GM21825 (cell line): ENCODE results near the gene TMEM269.

Experiments
- ATAC-seq: cut with Tn5 transposase; IDR thresholded peaks from one replicate; pipeline ENCODE4 v1.9.1; 2021; ENCODE audit warnings: mild to moderate bottlenecking, moderate library complexity; ENCODE audit not compliant: unreplicated experiment

TMEM269 gene, protein sequence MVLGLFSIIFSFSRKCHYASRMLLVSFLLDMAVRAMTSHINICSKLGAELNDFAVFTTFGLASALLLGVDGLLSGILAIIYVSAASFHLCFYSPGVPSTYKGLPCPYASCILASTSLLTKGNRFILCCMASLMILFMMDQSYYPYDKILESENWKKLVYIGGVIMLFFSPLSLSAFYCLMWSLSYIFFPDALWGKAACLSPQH

DNA sequence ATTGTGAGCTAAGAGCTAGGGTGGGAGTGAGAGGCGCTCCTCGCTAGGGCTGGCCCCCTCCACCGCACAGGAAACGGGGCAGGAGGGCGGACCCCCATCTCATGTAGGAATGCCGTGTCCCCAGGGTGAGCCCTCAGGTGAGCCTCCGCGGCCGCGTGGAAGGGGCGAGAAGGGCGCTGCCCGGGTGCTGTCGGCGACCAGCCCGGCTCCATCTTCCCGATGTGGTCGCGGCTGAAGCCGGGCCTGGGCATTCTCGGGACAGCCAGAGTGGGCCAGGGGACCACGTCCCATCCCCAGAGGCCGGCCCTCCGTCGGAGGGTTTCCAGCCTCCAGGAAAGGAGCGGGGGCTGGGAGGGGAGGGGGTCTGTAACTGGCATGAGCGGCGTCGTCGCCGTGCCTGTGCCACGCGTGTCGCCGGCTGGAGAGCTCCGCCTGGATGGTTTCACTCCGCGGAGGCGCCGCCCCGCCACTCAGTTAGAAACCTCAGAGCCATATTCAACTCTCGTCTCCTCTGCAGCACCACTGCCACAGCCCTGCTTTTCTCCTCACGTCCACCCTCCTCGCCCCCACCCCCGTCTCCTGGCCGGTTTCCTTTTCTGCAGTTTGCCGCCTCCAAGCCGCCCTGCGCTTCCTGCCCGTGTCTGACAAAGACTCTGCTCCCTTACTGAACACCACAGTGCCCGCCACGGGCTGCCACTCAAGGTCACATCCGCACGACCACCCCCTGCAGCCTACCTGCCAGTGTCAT lies at the start of gene TMEM269:
TMEM269 (plus strand) TSS at position 46 of the 748 bp plus-strand sequence. CDS start 4,903 bp downstream, outside the sequence.
- no peak for ATAC-seq

- no peak for ATAC-seq
Measured at GRCh38 chr1:42735056-42735455, 49.7 kb upstream of the TMEM269 start.

- no peak for ATAC-seq
Measured at GRCh38 chr1:42735477-42736105, 49.2 kb upstream of the TMEM269 start.

- ATAC-seq = no peak
Measured at GRCh38 chr1:42736152-42736551, 48.6 kb upstream of the TMEM269 start.

DNA sequence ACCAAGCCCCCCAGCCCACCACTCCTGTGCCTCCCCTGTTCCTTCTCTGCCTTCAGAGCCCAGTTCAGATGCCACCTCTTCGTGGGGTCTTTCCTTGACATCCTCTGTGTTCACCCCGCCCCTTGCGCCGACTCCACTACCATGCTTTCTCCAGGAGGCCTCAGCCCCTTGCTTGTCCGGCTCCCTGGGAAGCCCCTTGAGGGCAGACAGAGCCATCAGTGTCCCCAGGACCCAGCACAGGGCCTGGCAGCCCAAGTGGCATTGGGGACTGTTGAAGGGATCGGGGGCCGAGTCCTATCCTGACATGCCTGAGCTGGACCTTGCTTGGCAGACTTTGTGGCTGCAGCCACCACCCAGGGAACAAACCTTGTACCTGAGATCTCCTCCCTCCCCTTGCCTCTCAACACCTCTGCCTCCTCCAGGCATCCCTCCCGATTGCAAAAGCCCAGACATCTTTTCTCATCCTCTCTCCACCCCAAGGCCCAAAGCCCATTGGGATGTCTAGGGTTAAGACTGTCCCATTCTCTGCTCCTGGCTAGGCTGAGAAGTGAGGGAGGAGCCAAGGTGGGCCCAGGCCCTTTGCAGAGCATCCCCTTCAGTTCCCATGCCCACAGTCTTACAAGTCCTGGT lies 48.1 kb upstream of the TMEM269 start:
- no peak for ATAC-seq

DNA sequence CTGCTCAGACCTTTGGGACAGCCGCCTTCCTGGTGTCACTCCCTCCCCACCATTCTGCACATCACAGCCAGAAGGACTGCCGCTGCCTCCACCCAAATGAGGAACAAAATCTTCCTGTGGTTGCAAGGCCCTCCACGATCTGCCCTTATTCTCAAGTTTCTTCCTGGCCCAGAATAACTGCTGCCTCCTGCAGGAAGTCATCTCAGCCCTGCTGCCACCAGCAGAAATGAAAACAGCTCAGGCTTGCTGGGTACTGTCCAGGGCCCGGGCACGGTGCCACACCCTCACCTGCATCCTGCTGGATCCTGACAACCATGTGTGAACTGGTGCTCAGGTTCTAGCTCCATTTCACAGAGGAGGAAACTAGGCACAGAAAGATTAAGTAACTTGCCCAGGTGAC lies 47.5 kb upstream of the TMEM269 start:
- no peak for ATAC-seq

GRCh38 chr1:42737986-42738677 lies 46.7 kb upstream of the TMEM269 start:
- no peak for ATAC-seq

GRCh38 chr1:42738678-42739226 lies 46.0 kb upstream of the TMEM269 start:
- ATAC-seq = no peak

DNA sequence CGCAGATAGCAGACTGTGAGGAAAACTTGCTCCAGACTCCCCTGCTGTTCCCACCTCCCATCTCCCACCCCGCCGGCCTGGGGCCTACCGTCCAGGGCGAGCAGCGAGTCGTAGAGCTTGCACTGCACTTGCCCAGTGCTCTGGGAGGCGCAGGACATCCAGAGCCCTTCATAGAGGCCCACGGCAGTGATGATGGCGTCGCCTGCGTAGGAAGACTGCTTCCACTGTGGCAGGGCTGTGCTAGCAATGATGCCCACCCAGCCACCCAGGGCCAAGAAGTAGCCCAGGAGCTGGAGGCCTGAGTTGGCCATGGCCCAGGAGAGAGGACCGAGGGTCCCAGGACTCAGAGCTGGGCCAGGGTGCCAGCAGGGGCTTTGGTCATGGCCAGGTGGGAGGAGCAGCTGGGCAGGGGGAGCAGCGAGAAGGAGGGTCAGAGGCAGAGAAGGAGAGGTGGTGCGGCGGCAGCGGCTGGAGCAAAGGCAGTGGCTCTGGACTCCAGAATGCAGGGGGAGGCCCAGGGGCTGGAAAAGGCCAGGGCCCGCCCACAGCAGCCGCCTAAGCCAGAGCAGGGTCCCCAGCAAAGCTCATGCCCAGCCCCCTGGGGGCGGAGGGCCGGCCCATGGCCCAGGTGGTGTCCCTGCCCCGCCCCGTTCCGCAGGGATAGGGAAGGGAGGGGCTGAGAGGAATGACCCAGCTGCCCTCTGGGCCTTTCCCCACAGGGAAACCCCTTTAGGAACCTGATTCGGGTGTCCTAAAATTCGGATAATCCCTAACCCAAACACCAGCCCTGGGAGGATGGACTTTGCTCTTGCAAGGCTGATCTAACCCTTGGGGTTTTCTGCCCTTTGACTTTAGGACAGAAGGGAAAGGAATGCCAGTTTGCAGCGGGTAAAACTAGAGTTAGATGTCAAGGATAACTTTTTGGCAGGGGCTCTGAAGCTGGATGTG lies 44.8 kb upstream of the TMEM269 start, which contains the start of gene CLDN19:
CLDN19 (minus strand) TSS at position 484 of the 948 bp plus-strand sequence; CDS start at position 311, 173 bp downstream.
- ATAC-seq = no peak

GRCh38 chr1:42740851-42741580 lies 43.8 kb upstream of the TMEM269 start:
- ATAC-seq = no peak

DNA sequence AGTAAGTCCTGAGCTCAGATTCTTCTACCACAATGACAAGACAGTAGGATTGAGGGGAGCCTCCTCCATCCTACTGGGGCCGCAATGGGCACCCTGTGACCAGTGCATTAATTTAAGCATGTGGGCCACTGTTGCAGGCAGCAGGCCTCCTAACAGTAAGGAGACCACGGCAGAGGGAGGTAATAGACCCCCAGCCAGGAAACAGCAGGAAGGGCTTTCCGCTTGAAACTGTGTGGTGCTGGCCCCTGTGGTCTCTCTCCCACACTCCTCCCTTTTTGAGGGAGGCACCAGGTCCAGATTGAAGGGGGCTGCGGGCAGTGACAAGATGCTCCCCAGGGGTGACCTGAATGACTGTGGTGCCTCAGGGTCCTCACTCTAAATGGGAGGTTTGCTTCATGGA lies 43.1 kb upstream of the TMEM269 start:
- no peak for ATAC-seq

DNA sequence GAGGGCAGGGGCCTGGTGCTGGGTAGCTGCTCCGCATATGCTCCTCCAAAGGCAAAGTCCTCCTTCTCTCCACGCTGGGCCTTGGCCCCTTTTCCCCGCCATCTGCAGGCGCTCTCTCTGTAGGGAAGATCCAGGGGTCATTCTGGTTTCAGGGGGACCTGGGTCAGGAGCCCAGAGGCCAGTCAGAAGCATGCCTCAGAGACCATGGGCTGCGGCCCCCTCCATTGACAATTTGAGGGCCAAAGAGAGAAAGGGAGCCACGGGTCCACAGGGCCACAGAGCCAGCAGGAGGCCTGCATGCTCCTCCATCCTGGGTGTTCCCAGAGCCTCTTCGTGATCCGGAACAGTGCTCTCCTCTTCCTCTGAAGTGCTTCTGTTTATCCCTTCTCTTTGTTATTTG lies 42.6 kb upstream of the TMEM269 start:
- ATAC-seq = no peak

- ATAC-seq = no peak
Measured at GRCh38 chr1:42742617-42743316, 42.0 kb upstream of the TMEM269 start.

DNA sequence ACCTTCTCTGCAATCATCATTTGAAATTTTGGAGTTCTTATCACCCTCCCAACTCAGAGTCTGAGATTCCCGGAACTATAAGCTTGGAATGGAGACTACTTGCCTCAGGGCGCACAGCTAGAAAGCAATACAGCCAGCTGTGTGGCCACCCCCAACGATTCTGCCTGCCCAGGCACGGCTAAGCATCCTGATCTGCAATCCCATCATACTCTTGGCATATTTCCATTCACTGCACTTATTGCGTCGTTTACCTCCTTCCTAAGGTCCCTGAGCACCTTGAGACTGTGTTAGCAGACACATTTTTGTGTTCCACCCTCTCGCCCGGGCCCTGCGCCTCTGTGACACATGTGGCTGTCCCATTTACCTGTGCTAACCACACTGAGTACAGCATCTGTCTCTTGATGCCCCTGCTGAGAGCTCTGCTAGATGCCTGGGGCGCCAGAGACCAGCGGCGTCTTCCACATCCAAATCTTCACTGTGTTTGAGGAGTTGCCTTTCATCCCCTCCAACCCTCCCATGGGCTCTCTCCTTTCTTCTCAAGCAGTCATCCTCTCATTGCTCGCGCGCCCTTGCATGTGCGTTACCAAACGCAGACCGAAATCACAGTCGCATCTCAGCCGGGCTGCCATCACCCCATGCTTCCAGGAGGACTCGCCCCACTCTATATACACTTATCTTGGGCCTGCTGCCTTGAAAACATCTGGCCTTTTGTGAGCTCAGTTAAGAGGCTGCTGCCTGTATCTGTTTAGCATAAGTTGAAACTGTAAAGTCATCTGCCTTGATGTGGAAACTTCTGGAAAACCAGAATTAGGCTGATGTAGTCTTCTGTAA lies 41.3 kb upstream of the TMEM269 start:
- ATAC-seq = no peak

GRCh38 chr1:42744148-42744413 lies 40.7 kb upstream of the TMEM269 start:
- ATAC-seq = no peak

- ATAC-seq = no peak
Measured at GRCh38 chr1:42745851-42746250, 38.9 kb upstream of the TMEM269 start.

- no peak for ATAC-seq
Measured at GRCh38 chr1:42746436-42747105, 38.2 kb upstream of the TMEM269 start.
